22Rv1 (cell line): ENCODE measurements around the gene TMEM182.

ENCODE experiments used
- H3K27ac ChIP-seq: fragments of 450-650 bp; 2 replicates; pipeline ENCODE4 v1.5.1; 2017
- CTCF ChIP-seq: fragments of 450-650 bp; IDR thresholded peaks from 2 replicates; pipeline ENCODE4 v1.5.1; 2017; ENCODE audit warnings: mild to moderate bottlenecking
- ZFX ChIP-seq: fragments of 450-650 bp; IDR thresholded peaks from 2 replicates; pipeline ENCODE4 v1.6.1; 2017; ENCODE audit warnings: antibody characterized with exemption, borderline replicate concordance

TMEM182 gene

GRCh38 chr2:102753563-102754159 is 8.2 kb upstream of the TMEM182 start:
- TF ChIP-seq CTCF (peak; percentile 85), ZFX (no peak)

GRCh38 chr2:102754456-102755145 is 7.2 kb upstream of the TMEM182 start:
- H3K27ac ChIP-seq, result no peak overlapping the region
- TF ChIP-seq ZFX (no peak), CTCF (no peak)

More at GRCh38 chr2:102753563-102754159, 8.2 kb upstream of the TMEM182 start:
- no peak overlapping the region for H3K27ac ChIP-seq

- TF ChIP-seq ZFX, result no peak
- no peak for TF ChIP-seq CTCF
- no peak overlapping the region for H3K27ac ChIP-seq
These were observed 6.5 kb upstream of the TMEM182 start for GRCh38 chr2:102755284-102755683.

- TF ChIP-seq ZFX (no peak), CTCF (no peak)
These were observed 3.4 kb upstream of the TMEM182 start for GRCh38 chr2:102758439-102758838.

GRCh38 chr2:102764083-102764482 is 2.3 kb downstream of the TMEM182 start:
- TF ChIP-seq ZFX, result no peak
- TF ChIP-seq CTCF, result no peak
- no peak overlapping the region for H3K27ac ChIP-seq

More at GRCh38 chr2:102758439-102758838, 3.4 kb upstream of the TMEM182 start:
- H3K27ac ChIP-seq, result no peak overlapping the region

- TF ChIP-seq CTCF (no peak), ZFX (no peak)
These were observed 3.2 kb downstream of the TMEM182 start for GRCh38 chr2:102765061-102765460.

GRCh38 chr2:102768253-102768652 is 6.4 kb downstream of the TMEM182 start:
- no peak for TF ChIP-seq ZFX
- no peak for TF ChIP-seq CTCF
- no peak overlapping the region for H3K27ac ChIP-seq

More at GRCh38 chr2:102765061-102765460, 3.2 kb downstream of the TMEM182 start:
- H3K27ac ChIP-seq, result no peak overlapping the region
